PC-3 (cell line): ENCODE results near the gene THOC1.

ENCODE experiments used
- EZH2 ChIP-seq: fragments of 300-600 bp; sonication (generic); IDR thresholded peaks from one replicate; pipeline ENCODE4 v1.6.1; 2017; ENCODE audit warnings: antibody characterized with exemption, mild to moderate bottlenecking, low read length; ENCODE audit not compliant: unreplicated experiment
- EZH2phosphoT487 ChIP-seq: fragments of 300-600 bp; sonication (generic); IDR thresholded peaks from 2 replicates; pipeline ENCODE4 v1.6.1; 2018; ENCODE audit warnings: mild to moderate bottlenecking, antibody characterized with exemption, low read length, borderline replicate concordance
- TF ChIP-seq, protein P1 (sequence below): fragments of 300-600 bp; sonication (generic); conservative IDR thresholded peaks from 2 replicates; pipeline ENCODE4 v1.5.1; 2017; ENCODE audit warnings: antibody characterized with exemption, low read depth, mild to moderate bottlenecking, low read length

- TF ChIP-seq, protein P1, sequence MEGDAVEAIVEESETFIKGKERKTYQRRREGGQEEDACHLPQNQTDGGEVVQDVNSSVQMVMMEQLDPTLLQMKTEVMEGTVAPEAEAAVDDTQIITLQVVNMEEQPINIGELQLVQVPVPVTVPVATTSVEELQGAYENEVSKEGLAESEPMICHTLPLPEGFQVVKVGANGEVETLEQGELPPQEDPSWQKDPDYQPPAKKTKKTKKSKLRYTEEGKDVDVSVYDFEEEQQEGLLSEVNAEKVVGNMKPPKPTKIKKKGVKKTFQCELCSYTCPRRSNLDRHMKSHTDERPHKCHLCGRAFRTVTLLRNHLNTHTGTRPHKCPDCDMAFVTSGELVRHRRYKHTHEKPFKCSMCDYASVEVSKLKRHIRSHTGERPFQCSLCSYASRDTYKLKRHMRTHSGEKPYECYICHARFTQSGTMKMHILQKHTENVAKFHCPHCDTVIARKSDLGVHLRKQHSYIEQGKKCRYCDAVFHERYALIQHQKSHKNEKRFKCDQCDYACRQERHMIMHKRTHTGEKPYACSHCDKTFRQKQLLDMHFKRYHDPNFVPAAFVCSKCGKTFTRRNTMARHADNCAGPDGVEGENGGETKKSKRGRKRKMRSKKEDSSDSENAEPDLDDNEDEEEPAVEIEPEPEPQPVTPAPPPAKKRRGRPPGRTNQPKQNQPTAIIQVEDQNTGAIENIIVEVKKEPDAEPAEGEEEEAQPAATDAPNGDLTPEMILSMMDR = no peak
- TF ChIP-seq EZH2 (no peak), EZH2phosphoT487 (no peak)
Observed at GRCh38 chr18:289026-289425, 21.2 kb upstream of the THOC1 start.
